Stimulated activated CD8-positive, alpha-beta memory T cell treated with anti-CD3 and anti-CD28 coated beads, Interleukin-15, amount 100 ng/mL, for 4 hours (primary cell): Measurements from ENCODE around the gene TRIOBP.
"Not testable (repeated sequence)": the region's sequence is repeated elsewhere in the genome, so short reads cannot be mapped to it uniquely, and the experiment has no call there.

ENCODE experiments used
- DNase-seq, 2 donors: peaks; one replicate each; pipeline ENCODE4 v3.0.0-alpha.2; 2020; ENCODE audit warnings: low read depth in 2 of 2

TRIOBP gene, protein sequence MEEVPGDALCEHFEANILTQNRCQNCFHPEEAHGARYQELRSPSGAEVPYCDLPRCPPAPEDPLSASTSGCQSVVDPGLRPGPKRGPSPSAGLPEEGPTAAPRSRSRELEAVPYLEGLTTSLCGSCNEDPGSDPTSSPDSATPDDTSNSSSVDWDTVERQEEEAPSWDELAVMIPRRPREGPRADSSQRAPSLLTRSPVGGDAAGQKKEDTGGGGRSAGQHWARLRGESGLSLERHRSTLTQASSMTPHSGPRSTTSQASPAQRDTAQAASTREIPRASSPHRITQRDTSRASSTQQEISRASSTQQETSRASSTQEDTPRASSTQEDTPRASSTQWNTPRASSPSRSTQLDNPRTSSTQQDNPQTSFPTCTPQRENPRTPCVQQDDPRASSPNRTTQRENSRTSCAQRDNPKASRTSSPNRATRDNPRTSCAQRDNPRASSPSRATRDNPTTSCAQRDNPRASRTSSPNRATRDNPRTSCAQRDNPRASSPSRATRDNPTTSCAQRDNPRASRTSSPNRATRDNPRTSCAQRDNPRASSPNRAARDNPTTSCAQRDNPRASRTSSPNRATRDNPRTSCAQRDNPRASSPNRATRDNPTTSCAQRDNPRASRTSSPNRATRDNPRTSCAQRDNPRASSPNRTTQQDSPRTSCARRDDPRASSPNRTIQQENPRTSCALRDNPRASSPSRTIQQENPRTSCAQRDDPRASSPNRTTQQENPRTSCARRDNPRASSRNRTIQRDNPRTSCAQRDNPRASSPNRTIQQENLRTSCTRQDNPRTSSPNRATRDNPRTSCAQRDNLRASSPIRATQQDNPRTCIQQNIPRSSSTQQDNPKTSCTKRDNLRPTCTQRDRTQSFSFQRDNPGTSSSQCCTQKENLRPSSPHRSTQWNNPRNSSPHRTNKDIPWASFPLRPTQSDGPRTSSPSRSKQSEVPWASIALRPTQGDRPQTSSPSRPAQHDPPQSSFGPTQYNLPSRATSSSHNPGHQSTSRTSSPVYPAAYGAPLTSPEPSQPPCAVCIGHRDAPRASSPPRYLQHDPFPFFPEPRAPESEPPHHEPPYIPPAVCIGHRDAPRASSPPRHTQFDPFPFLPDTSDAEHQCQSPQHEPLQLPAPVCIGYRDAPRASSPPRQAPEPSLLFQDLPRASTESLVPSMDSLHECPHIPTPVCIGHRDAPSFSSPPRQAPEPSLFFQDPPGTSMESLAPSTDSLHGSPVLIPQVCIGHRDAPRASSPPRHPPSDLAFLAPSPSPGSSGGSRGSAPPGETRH (N-terminal part only)

DNA sequence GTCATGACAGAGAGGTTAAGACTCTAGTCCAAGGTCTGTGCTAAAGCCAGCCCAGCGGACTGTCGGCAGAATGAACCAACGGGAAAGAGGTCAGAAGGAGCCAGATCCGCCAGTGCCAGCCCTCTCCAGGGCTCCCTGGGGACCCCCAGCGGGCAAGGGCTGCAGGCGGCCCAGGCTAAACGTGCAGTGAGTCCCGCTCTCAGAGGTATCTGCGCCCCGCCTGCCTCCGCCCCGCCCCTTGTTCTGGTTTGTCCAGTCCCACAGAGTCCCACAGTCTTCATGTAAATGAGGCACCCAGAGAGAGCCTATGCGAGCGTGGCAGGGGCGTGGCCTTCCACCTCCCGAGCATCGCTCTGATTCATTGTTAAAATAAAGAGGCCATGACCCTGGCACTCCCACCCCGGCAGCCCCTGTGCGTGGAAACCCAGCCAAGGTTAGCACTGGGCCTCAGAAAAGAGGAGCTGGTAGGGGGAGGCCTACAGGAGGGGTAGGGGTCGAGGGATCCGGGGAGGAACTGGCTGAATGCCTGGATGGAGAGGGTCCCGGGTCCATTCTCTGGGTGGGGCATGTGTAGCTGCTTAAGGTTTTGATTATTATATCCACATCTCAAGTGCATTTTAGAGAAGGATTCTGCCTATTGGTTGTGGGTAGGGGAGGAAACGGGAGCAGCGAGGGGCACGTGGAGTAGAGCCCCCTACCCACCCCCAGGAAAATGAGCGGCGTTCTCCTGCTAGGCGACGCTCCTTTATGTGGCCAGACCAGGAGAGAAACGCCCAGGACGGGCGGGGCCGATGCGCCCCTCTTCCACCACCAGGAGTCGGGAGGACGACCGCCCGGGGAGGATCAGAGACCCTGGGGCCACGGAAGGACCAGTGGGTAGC is at the start of gene TRIOBP:
Gene TRIOBP, plus strand, starts transcription at position 392 of the 881 bp plus-strand sequence. CDS start 4,318 bp downstream, outside the sequence.
- peak; percentile 62 to 67 for DNase-seq

DNA sequence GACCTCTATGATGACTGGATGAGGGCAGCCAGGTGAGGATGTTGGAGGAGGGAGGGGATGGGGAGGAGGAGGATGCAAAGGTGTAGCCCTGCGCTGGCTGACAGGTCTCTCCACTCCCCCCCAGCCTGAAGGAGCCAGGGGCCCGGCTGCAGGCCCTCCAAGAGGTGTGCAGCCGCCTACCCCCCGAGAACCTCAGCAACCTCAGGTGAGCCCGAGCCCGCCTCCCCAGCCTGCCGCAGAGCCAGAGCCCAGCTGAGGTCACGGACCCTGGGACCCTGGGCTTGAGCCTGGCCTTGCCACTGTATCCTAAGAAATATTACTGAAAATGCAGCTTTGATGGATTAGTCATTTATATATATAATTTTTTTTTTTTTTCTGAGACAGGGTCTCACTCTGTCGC is 49.5 kb upstream of the TRIOBP start:
- DNase-seq = no peak

DNA sequence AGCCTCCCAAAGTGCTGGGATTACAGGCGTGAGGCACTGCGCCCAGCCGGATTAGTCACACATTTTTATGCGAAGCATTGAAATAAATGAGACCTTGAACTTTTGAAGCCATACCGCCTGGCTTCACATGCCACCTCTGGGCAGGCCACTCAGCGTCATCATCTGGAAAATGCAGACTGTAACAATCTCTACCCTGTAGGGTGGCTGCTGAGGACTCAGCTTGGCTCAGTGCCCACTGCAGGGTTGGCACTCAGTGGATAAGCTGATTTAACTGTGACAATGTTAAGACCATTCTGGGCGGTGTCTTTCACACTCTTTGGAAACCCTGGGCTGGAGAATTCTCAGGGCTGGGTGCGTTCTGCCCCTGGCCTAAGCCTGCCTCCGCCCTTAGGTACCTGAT is 48.9 kb upstream of the TRIOBP start:
- DNase-seq = no peak

DNA sequence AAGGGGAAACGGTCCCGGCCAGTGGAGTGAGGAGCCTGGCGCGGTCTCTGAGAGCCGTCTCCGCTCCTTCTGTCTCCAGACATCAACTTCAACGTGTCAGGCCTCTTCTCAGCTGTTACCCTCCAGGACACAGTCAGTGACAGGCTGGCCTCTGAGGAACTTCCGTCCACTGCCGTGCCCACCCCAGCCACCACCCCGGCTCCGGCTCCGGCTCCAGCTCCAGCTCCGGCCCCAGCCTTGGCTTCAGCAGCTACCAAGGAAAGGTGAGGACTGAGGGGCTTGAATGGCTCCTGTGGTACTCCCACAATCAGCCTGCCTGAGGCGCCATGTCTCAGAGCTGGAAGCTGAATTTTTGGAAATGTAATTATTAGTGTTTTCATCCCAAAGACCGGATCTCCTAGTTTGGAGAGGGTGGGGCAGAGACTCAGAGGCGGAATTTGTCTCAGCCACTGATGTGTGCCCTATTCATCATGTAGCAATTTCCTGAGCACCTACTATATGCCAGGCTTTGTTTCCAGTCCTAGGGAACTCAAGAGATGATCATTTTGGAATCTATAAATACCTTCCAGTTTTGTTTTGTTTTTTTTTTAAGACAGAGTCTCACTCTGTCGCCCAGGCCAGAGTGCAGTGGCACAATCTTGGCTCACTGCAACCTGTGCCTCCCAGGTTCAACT is 46.2 kb upstream of the TRIOBP start:
- DNase-seq = no peak

DNA sequence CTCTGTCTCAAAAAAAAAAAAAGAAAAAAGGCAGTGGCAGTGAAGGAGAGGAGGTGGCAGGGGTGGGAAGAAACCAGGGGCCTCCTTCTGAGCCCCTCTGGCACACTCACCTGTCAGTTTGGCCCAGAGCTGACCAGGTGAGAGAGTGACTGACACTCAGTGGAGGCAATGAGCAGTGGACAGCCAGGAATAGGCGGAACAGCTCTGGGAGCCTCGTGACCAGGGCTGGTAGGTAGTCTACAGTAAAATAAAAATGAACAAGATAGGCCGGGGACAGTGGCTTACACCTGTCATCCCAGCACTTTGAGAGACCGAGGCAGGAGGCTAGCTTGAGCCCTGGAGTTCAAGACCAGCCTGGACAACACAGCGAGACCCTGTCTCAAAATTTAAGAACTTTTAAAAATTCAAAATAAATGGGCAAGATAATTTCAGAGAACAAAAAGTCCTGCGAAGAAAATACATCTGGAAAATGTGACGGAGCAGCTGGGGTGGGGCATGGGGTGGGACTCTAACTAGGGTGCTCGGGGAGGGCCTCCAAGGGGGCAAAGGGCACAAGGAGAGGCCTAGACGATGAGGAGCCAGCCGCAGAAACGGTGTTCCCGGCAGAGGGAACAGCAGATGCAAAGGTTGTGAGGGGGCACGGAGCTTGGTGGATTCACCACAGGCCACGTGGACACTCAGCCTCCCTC is 42.1 kb upstream of the TRIOBP start:
- no peak for DNase-seq

DNA sequence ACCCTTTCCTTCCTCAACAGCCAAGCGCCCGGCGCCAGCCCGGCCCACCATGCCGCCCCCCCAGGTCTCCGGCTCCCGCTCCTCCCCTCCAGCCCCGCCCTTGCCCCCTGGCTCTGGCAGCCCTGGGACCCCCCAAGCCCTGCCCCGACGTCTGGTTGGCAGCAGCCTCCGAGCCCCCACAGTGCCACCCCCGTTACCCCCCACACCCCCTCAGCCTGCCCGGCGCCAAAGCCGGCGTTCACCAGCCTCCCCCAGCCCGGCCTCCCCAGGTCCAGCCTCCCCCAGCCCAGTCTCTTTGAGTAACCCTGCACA is 41.6 kb upstream of the TRIOBP start:
- DNase-seq = no peak

DNA sequence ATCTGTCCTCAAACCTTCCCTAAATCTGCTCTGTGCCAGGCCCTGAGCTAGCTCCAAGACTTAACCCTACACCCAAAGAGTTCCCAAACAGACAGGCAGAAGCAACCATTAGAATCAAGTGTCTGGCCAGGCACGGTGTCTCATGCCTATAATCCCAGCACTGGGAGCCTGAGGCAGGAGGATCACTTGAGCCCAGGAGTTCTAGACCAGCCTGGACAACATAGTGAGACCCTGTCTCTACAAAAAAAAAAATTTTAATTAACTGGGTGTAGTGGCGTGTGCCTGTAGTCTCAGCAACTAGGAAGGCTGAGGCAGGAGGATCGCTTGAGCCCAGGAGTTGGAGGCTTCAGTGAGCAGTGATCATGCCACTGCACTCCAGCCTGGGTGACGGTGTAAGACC is 40.3 kb upstream of the TRIOBP start:
- DNase-seq = not testable (repeated sequence)

DNA sequence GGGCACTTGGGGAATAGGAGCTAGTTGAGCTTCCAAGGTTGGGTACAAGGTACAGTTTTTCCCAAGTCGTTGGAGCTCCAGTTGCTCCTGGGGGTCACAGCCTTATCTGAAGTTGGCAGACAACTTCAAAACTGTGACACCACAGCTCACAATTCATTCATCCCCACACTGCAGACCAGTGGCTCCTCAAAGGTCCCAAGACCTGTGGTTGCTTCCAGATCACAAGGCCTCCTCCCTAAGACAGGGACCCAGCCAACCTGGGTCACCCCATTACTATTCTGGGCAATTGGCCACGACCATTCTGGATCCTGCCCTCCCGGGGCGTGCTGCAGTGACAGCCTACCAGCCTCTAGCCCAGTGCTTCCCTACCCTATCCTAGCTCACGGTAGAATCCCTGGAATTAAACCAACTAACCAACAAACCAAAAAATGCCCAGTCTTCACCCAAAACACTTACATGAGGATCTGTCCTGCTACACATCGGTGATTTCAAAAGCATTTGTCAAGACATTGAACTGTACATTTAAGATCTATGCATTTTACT is 39.2 kb upstream of the TRIOBP start:
- DNase-seq = no peak

DNA sequence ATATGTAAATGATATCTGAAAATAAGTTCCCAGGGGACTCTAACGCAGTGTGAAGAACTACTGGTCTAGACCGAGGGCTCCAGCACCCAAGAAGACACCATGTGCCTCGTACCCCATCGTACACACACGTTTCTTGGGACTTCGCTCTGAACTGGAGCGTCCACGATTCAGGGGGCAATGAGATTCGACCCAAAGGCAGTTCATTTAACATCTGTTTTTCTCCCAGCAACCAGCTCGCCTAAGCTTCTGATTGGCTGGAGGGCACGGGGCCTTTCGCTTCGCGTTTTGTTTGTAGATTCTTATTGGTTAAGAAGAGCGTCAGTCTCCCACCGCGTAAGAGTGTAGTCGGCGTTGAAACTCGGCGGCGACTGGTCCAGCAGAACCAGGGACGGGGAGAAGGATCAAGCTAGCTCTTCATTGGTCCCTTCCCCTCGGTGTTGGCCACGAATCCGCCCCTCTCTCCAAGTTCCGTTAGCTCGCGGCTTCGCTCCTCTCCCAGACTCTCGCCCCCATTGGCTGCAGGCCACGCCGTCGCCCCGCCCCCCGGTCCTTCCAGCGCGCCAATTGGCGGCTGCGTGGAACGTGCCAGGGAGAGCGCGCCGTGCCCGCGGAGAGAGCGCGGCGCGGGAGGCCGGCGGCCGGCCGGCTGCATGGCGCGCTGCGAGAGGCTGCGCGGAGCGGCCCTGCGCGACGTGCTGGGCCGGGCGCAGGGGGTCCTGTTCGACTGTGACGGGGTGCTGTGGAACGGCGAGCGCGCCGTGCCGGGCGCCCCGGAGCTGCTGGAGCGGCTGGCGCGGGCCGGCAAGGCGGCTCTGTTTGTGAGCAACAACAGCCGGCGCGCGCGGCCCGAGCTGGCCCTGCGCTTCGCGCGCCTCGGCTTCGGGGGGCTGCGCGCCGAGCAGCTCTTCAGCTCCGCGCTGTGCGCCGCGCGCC is 38.4 kb upstream of the TRIOBP start, which contains the start of gene PDXP:
Gene PDXP, plus strand, starts transcription at position 591 of the 933 bp plus-strand sequence. Its CDS starts 60 bp downstream, at position 651.
- DNase-seq = peak; percentile 97

DNA sequence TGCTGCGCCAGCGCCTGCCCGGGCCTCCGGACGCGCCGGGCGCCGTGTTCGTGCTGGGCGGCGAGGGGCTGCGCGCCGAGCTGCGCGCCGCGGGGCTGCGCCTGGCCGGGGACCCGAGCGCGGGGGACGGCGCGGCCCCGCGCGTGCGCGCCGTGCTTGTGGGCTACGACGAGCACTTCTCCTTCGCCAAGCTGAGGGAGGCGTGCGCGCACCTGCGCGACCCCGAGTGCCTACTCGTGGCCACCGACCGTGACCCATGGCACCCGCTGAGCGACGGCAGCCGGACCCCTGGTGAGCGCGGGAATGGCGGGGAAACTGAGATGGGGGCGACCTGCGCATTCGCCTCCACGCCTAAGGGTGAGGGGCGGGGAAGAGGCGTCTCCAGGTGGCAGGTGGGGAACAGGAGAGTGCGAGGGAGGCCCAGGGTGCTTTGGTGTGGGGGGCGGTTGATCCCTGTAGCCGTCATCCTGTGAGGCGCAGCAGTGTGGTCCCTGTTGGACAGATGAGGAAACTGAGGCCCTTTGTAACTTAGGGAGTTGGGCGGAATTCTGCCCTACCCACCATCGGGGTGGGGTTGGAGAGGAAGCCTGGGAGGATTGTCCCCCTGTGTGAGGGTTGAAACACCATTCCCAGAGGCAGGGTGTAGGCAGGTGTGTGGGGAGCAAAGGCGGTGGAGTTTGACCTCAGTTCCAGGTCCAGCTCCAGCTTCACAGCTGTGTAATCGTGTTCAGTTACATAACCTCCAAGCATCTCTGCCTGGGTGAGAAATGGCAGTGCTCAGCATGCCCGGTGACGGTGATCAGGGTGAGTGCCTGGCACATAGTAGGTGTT is 37.6 kb upstream of the TRIOBP start:
- DNase-seq = no peak

DNA sequence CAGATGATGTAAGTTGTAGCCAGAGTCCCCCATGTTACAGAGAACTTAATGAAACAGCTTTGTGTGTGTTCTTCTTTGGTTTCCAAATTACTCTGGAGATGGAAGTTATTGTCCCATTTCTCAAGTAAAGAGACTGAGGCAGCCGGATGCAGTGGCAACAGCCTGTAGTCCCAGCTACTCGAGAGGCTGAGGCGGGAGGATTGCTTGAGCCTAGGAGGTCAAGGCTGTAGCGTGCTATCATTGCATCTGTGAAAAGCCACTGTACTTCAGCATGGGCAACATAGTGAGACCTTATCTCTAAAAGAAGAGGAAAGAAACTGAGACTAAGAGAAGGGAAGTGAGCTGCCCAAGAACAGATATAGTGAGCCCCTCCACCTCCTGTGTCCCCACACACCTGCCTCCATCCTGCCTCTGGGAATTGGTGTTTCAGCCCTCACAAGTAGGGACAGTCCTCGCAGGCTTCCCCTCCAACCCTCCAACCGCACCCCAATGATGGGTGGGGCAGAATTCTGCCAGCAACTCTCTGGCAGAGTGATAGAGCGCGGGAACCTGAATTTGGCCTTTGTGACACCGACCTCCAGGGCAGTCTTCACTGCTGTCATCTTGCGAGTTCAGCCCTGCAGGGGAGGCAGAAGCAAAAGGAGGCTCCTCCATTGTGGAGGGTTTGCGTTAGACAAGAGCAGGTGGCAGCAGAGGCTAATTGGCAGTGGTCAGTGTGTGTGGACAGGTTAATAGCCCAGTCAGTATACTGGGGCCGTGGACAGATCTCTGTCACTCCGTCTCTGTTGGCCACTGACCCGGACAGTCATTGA is 36.7 kb upstream of the TRIOBP start:
- no peak for DNase-seq

DNA sequence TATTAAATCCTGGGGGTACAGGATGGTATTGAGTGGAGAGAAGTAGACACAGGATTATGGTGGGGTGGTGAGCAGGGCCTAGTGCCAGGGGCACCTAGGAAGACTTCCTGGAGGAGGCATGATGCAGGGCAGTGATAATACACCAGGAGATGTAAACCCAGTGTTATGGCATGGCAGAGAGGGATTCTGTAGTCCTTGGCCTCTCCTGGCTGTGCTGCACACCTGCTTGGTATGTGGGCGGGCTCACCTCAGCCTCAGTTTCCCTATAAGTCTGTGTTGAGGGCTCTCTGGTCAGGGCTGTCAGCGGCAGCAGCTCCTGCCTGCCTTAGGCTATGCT is 36.2 kb upstream of the TRIOBP start:
- DNase-seq = no peak

DNA sequence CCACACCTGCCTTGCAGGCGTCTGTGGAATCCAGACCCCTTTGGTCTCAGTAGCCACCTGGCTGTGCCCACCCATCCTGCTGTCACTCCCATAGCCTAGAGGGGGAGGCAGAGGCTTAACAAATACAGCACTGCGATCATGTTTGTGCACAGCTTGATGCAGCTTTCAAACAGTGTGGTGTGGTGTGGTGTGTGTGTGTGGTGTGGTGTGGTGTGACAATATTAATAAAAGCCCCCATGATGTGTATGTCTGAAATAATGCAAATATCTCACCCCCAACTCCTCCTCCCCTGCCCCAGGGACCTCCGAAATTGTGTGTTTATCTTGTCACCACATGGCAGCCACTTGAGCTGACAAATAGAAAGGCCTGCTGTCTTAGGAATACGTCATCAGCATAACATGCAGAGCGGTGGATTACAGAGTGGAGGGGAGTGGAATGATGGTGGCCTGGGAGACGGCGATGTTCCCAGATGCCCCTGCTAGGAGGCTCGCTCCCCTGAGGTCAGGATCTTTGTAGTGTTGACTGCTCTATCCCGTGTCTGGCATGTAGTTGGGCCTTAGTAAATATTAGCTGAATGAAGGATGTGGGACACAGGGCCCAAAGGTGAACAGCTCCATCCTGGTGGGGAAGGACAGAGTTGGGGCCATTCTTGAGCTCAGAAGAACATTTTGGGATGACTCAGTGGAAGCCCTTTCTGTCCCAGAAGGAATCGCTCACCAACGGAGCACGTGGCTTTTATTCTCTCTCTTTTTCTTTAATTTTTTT is 35.5 kb upstream of the TRIOBP start:
- no peak for DNase-seq

DNA sequence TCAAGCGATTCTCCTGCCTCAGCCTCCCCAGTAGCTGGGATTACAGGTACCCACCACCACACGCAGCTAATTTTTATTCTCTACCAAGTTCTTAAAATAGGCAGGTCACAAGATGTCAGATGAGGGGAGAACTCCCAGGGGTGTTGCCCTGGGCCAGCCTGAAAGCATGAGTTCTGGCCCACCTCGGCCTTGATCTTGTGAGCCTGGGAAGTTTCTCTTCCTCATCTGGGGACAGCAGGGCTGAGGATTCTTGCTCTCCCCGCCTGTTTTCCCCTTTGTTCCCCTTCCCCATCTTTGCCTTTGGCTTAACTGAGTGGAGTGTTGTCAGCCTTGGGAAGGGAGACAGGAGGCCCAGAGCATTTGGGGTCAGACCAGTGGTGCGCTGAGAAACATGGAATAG is 34.8 kb upstream of the TRIOBP start:
- no peak for DNase-seq

DNA sequence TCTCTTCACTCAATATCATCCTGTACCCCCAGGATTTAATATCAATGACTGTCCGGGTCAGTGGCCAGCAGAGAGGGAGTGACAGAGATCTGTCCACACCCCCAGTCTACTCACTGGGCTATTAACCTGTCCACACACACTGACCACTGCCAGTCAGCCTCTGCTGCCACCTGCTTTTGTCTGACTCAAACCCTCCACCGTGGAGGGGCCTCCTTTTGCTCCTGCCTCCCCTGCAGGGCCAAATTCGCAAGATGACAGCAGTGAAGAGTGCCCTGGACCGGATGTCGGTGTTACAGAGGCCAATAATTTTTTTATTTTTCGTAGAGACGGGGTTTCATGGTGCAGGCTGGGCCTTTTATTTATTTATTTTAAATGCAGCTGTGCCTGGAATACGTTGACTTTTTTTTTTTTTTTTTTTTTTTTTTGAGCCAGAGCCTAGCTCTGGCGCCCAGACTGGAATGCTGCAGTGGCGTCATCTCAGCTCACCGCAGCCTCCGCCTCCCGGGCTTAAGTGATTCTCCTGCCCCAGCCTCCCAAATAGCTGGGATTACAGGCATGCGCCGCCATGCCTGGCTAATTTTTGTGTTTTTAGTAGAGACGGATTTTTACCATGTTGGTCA is 33.2 kb upstream of the TRIOBP start:
- DNase-seq = no peak
